K562 (cell line): Measurements from ENCODE around the gene RBM28. TPM values are rescaled to one million over a fixed set of nuclear protein-coding genes. Genes with fewer than 3 reads are reported as not detected.

Experiments
- EGR1 ChIP-seq: fragments of 450-650 bp; conservative IDR thresholded peaks from 2 replicates; pipeline ENCODE4 v1.6.1; 2017; ENCODE audit warnings: mild to moderate bottlenecking
- ILK ChIP-seq: fragments of 450-650 bp; IDR thresholded peaks from 2 replicates; pipeline ENCODE4 v1.6.1; 2016; ENCODE audit warnings: missing genetic modification characterization, low read depth, mild to moderate bottlenecking, missing compliant biosample characterization, moderate library complexity, borderline replicate concordance
- KLF1 ChIP-seq: fragments of 450-650 bp; IDR thresholded peaks from 2 replicates; pipeline ENCODE4 v1.6.1; 2016; ENCODE audit warnings: missing genetic modification characterization, missing compliant biosample characterization
- TEAD2 ChIP-seq: fragments of 450-650 bp; IDR thresholded peaks from 2 replicates; pipeline ENCODE4 v1.6.1; 2016; ENCODE audit warnings: missing genetic modification characterization, control low read depth, missing compliant biosample characterization
- ZKSCAN3 ChIP-seq: fragments of 250-450 bp; sonication (Bioruptor Pico); IDR thresholded peaks from 2 replicates; pipeline ENCODE4 v1.4.0; 2020
- ZNF644 ChIP-seq: fragments of 200-800 bp; sonication (Bioruptor generic); IDR thresholded peaks from 2 replicates; pipeline ENCODE4 v1.6.1; 2016; ENCODE audit warnings: low read depth, missing genetic modification characterization, missing compliant biosample characterization
- ZNF764 ChIP-seq: fragments of 250-450 bp; sonication (Bioruptor Pico); IDR thresholded peaks from 2 replicates; pipeline ENCODE4 v1.4.0; 2020; ENCODE audit warnings: low read depth, mild to moderate bottlenecking, moderate library complexity
- polyA plus RNA-seq, 8 experiments: library from polyadenylated mRNA; depleted of rRNA in 4 of 8; stranded (reverse) in 5 of 8; unstranded in 3 of 8; fragments of >200 nt; fragmentation: Nextera tagmentation in 2 of 8; fragmentation: Illumina TruSeq in 1 of 8; extraction: Ambion mirVana in 2 of 8; extraction: Trizol in 1 of 8; gene quantifications; 2 replicates each; pipeline versions ENCODE4 v1.2.1 to v1.2.3, GENCODE V29; 2011 to 2014; ENCODE audit warnings: inconsistent platforms in 1 of 8, missing spikeins in 1 of 8
- total RNA-seq, 7 experiments: library from RNA; depleted of rRNA in 6 of 7; stranded (reverse); fragments of >200 nt in 6 of 7; fragmentation: Illumina TruSeq in 2 of 7; extraction: Trizol in 2 of 7; gene quantifications; 2 replicates each; pipeline versions ENCODE4 v1.2.1 to v1.2.3, GENCODE V29; 2011 to 2021; ENCODE audit warnings: low replicate concordance in 1 of 7
- TF ChIP-seq, protein P1 (sequence below): IDR thresholded peaks from 2 replicates; pipeline ENCODE4 v1.6.1; 2012; ENCODE audit warnings: low read depth, low read length, improper control_type of control experiment, borderline replicate concordance
- TF ChIP-seq, protein P2 (sequence below): sonication (generic); formaldehyde crosslinking; IDR thresholded peaks from 2 replicates; pipeline ENCODE4 v1.8.0; 2023; ENCODE audit warnings: mild to moderate bottlenecking, missing genetic modification reagents
- TF ChIP-seq, protein P3 (sequence below), 2 experiments: fragments of 250-450 bp in 1 of 2; fragments of 450-650 bp in 1 of 2; sonication (Bioruptor Pico) in 1 of 2; IDR thresholded peaks; 2 replicates each; pipeline versions ENCODE4 v1.6.1 to v1.8.0; 2016 to 2021; ENCODE audit warnings: mild to moderate bottlenecking in 2 of 2, moderate library complexity in 2 of 2, missing compliant biosample characterization in 1 of 2, missing genetic modification characterization in 1 of 2
- TF ChIP-seq, protein P4 (sequence below): fragments of 450-650 bp; conservative IDR thresholded peaks from 2 replicates; pipeline ENCODE4 v1.6.1; 2016; ENCODE audit warnings: missing genetic modification characterization, low read depth, mild to moderate bottlenecking, control low read depth, missing compliant biosample characterization
- TF ChIP-seq, protein P5 (sequence below): fragments of 450-650 bp; IDR thresholded peaks from 2 replicates; pipeline ENCODE4 v1.6.1; 2014; ENCODE audit warnings: low read depth, mild to moderate bottlenecking, moderate library complexity, borderline replicate concordance
- TF ChIP-seq, protein P6 (sequence below): fragments of 450-650 bp; IDR thresholded peaks from 2 replicates; pipeline ENCODE4 v1.6.1; 2018; ENCODE audit not compliant: partially characterized antibody

The RBM28 gene
- total and polyA plus RNA-seq, 9 of the 15 experiments (the other 6 are each of a cell fraction or from before 2014, with no cell fraction given), result 65.8 to 213 (median 138) TPM

DNA sequence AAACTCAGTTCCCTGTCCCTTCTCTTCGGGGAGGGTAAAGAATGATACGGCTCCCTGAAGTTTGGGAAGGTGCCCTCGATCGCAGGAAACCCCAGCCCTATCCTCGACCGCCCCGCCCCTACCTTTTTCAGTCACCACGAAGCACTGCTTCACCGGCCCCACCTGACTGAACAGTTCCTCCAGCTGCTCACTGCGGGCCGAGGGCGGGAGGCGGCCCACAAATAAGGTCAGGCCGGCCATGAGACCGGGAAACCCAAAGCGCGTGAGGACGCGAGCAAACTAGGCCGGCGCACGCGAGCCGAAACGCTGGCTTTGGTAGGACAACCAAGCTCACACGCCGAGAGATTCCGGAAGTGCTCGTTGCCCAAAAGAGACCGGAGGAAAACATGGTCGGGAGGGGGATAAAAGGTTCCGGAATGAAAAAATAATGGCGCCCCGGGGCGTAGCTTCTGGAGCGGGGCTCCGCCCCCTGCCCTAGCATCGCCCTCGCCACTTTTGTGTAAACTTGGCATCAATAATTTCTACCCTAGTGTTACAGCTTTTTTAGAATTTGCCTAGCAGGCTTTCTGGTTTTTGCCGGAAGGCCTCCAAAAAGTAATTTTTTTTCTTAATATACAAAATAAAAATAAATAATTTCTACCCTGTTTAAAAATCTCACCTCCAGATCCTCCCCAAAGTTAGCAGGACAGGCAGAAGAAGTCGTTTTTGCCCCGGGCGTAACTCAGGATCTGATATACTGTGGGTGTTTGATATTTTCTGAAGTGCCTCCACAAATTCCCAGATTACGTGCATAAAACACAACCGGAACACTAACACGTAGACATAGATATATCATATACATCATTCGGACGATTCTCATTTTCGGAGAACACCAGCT is at the start of gene RBM28 (continued):
- TF ChIP-seq, protein P1, sequence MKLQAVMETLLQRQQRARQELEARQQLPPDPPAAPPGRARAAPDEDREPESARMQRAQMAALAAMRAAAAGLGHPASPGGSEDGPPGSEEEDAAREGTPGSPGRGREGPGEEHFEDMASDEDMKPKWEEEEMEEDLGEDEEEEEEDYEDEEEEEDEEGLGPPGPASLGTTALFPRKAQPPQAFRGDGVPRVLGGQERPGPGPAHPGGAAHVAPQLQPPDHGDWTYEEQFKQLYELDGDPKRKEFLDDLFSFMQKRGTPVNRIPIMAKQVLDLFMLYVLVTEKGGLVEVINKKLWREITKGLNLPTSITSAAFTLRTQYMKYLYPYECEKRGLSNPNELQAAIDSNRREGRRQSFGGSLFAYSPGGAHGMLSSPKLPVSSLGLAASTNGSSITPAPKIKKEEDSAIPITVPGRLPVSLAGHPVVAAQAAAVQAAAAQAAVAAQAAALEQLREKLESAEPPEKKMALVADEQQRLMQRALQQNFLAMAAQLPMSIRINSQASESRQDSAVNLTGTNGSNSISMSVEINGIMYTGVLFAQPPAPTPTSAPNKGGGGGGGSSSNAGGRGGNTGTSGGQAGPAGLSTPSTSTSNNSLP, result peak; percentile 49; the same call in 1 of the 2 replicates
- TF ChIP-seq ZKSCAN3 (no peak), TEAD2 (tag) (0 out of 2 replicates have a peak, but pooled peaks have one; percentile 11), ILK (tag) (no peak), KLF1 (tag) (peak; percentile 88), ZNF764 (CRISPR knock-in tag) (no peak), EGR1 (peak; percentile 46; the same call in 1 of the 2 replicates), ZNF644 (tag) (no peak; the same call in 1 of the 2 replicates)
- TF ChIP-seq, protein P2, sequence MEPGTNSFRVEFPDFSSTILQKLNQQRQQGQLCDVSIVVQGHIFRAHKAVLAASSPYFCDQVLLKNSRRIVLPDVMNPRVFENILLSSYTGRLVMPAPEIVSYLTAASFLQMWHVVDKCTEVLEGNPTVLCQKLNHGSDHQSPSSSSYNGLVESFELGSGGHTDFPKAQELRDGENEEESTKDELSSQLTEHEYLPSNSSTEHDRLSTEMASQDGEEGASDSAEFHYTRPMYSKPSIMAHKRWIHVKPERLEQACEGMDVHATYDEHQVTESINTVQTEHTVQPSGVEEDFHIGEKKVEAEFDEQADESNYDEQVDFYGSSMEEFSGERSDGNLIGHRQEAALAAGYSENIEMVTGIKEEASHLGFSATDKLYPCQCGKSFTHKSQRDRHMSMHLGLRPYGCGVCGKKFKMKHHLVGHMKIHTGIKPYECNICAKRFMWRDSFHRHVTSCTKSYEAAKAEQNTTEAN (CRISPR knock-in tag), result peak; percentile 92
- TF ChIP-seq, protein P3, sequence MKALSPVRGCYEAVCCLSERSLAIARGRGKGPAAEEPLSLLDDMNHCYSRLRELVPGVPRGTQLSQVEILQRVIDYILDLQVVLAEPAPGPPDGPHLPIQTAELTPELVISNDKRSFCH (CRISPR knock-in tag; IDR thresholded peaks at IDR 0.05), result no peak
- TF ChIP-seq, protein P3 (tag; IDR thresholded peaks at IDR 0.05), result peak; percentile 86
- TF ChIP-seq, protein P4, sequence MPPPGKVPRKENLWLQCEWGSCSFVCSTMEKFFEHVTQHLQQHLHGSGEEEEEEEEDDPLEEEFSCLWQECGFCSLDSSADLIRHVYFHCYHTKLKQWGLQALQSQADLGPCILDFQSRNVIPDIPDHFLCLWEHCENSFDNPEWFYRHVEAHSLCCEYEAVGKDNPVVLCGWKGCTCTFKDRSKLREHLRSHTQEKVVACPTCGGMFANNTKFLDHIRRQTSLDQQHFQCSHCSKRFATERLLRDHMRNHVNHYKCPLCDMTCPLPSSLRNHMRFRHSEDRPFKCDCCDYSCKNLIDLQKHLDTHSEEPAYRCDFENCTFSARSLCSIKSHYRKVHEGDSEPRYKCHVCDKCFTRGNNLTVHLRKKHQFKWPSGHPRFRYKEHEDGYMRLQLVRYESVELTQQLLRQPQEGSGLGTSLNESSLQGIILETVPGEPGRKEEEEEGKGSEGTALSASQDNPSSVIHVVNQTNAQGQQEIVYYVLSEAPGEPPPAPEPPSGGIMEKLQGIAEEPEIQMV, result no peak
- TF ChIP-seq, protein P5, sequence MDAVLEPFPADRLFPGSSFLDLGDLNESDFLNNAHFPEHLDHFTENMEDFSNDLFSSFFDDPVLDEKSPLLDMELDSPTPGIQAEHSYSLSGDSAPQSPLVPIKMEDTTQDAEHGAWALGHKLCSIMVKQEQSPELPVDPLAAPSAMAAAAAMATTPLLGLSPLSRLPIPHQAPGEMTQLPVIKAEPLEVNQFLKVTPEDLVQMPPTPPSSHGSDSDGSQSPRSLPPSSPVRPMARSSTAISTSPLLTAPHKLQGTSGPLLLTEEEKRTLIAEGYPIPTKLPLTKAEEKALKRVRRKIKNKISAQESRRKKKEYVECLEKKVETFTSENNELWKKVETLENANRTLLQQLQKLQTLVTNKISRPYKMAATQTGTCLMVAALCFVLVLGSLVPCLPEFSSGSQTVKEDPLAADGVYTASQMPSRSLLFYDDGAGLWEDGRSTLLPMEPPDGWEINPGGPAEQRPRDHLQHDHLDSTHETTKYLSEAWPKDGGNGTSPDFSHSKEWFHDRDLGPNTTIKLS, result peak; percentile 89
- TF ChIP-seq, protein P6, sequence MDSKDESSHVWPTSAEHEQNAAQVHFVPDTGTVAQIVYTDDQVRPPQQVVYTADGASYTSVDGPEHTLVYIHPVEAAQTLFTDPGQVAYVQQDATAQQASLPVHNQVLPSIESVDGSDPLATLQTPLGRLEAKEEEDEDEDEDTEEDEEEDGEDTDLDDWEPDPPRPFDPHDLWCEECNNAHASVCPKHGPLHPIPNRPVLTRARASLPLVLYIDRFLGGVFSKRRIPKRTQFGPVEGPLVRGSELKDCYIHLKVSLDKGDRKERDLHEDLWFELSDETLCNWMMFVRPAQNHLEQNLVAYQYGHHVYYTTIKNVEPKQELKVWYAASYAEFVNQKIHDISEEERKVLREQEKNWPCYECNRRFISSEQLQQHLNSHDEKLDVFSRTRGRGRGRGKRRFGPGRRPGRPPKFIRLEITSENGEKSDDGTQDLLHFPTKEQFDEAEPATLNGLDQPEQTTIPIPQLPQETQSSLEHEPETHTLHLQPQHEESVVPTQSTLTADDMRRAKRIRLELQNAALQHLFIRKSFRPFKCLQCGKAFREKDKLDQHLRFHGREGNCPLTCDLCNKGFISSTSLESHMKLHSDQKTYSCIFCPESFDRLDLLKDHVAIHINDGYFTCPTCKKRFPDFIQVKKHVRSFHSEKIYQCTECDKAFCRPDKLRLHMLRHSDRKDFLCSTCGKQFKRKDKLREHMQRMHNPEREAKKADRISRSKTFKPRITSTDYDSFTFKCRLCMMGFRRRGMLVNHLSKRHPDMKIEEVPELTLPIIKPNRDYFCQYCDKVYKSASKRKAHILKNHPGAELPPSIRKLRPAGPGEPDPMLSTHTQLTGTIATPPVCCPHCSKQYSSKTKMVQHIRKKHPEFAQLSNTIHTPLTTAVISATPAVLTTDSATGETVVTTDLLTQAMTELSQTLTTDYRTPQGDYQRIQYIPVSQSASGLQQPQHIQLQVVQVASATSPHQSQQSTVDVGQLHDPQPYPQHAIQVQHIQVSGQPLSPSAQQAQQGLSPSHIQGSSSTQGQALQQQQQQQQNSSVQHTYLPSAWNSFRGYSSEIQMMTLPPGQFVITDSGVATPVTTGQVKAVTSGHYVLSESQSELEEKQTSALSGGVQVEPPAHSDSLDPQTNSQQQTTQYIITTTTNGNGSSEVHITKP, result peak; percentile 48
